Mucosa of stomach (tissue), 1 donor: Measurements from ENCODE around the gene KLF16.

Experiments used
- H3K27me3 ChIP-seq: one replicate; pipeline ENCODE4 v1.7.0; 2013; ENCODE audit warnings: mild to moderate bottlenecking, low read length; ENCODE audit not compliant: control insufficient read depth, insufficient read depth
- H3K36me3 ChIP-seq: one replicate; pipeline ENCODE4 v1.7.0; 2013; ENCODE audit warnings: low read length; ENCODE audit not compliant: control insufficient read depth, insufficient read depth
- H3K4me1 ChIP-seq: one replicate; pipeline ENCODE4 v1.7.0; 2013; ENCODE audit warnings: mild to moderate bottlenecking, low read length; ENCODE audit not compliant: control insufficient read depth, insufficient read depth
- H3K4me3 ChIP-seq: one replicate; pipeline ENCODE4 v1.7.0; 2013; ENCODE audit warnings: low read length
- H3K9ac ChIP-seq: one replicate; pipeline ENCODE4 v1.7.0; 2013; ENCODE audit warnings: mild to moderate bottlenecking, low read length, moderate library complexity
- H3K9me3 ChIP-seq: one replicate; pipeline ENCODE4 v1.7.0; 2013; ENCODE audit warnings: mild to moderate bottlenecking, low read length, moderate library complexity; ENCODE audit not compliant: control insufficient read depth
- donor health status: Pancreatic carcinoma.

Gene KLF16

DNA sequence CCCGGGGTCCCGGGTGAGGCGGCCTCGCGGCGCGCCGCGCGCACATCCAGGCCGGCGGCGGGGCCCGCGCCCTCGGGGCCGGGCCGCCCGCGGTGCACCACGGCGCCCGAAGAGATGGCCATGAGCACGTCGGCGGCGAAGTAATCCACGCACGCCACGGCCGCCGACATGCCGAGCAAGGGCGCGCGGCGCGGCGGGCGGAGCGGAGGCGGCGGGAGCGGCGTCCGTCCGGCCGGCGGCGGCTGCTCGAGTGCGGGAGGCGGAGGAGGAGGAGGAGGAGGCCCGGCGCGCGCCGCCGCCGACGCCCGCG, at the start of gene KLF16:
Gene KLF16, minus strand, starts transcription at position 252 of the 310 bp plus-strand sequence. Its CDS starts 82 bp downstream, at position 170.
- Histone ChIP-seq H3K36me3 (no peaks in the 10 kb centered on the region), H3K4me1 (peaks cover 43% of the 10 kb centered on the region), H3K27me3 (no peaks in the 10 kb centered on the region), H3K4me3 (peak within 1 kb of the TSS; percentile 31), H3K9ac (peak within 1 kb of the TSS; percentile 71), H3K9me3 (no peaks in the 10 kb centered on the region)

- H3K4me3 ChIP-seq: no peak overlapping the region
- no peaks in the 10 kb centered on the region for H3K9me3 ChIP-seq
- H3K4me1 ChIP-seq: peaks cover 30% of the 10 kb centered on the region
- H3K9ac ChIP-seq: no peak overlapping the region
- H3K27me3 ChIP-seq: no peaks in the 10 kb centered on the region
- H3K36me3 ChIP-seq: peaks cover 11% of the 10 kb centered on the region
Observed at GRCh38 chr19:1912760-1913505, 49.6 kb upstream of the KLF16 start.

- H3K27me3 ChIP-seq: no peaks in the 10 kb centered on the region
- peaks cover 37% of the 10 kb centered on the region for H3K4me1 ChIP-seq
- no peak overlapping the region for H3K4me3 ChIP-seq
- no peaks in the 10 kb centered on the region for H3K9me3 ChIP-seq
- peaks cover 11% of the 10 kb centered on the region for H3K36me3 ChIP-seq
- H3K9ac ChIP-seq: no peak overlapping the region
Observed at GRCh38 chr19:1911995-1912394, 48.6 kb upstream of the KLF16 start.

DNA sequence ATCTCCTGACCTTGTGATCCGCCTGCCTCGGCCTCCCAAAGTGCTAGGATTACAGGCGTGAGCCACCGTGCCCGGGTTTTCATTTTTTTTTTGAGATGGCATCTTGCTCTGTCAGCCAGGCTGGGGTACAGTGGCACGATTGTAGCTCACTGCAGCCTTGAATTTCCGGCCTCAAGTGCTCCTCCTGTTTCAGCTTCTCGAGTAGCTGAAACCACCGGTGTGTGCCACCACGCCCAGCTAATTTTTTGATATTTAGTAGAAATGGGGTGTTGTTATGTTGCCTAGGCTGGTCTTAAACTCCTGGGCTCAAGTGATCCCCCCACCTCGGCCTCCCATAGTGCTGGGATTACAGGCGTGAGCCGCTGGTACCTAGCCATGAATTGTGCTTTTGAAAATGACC, 47.7 kb upstream of the KLF16 start:
- peaks cover 11% of the 10 kb centered on the region for H3K36me3 ChIP-seq

GRCh38 chr19:1910177-1910576, 46.8 kb upstream of the KLF16 start:
- H3K27me3 ChIP-seq: no peaks in the 10 kb centered on the region
- H3K36me3 ChIP-seq: peaks cover 11% of the 10 kb centered on the region
- H3K4me3 ChIP-seq: no peak overlapping the region
- H3K9me3 ChIP-seq: no peaks in the 10 kb centered on the region
- H3K9ac ChIP-seq: no peak overlapping the region
- peaks cover 48% of the 10 kb centered on the region for H3K4me1 ChIP-seq

More for the DNA sequence above, 47.7 kb upstream of the KLF16 start:
- Histone ChIP-seq H3K27me3 (no peaks in the 10 kb centered on the region), H3K9ac (no peak overlapping the region), H3K9me3 (no peaks in the 10 kb centered on the region), H3K4me3 (no peak overlapping the region), H3K4me1 (peaks cover 42% of the 10 kb centered on the region)

DNA sequence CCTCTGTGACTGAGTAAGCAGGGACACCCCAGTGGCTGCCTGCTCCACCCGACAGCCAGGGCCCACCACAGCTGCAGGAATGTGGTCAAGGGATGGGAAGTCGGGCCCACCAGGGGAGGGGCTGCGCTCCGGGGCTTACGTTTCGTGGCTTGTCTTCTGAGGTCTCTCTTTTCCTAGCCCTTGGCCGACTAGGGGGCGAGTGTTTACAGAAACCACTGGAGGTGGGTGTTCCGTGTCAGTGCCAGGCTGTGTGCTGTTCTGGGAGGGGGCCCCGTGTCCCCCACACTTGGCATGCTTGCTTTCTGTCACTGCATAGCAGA, 46.3 kb upstream of the KLF16 start:
- H3K4me3 ChIP-seq: no peak overlapping the region
- peaks cover 11% of the 10 kb centered on the region for H3K36me3 ChIP-seq
- no peaks in the 10 kb centered on the region for H3K27me3 ChIP-seq
- H3K9ac ChIP-seq: peak overlapping the region; percentile 28
- H3K4me1 ChIP-seq: peaks cover 50% of the 10 kb centered on the region
- H3K9me3 ChIP-seq: no peaks in the 10 kb centered on the region

DNA sequence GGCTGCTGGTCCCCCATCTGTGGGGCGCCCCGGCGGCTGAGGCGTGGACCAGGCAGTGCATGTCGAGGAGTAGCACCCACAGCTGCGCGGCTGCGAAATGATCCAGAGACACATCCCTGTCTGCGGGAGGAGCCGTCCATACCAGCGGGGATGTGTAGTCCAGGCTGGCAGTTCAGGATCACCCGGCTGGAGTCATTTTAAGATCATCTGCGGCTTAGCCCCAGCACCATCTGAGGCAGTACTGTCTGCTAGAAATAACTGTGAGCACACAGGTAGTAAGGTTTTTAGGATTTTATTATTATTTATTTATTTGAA, 44.9 kb upstream of the KLF16 start:
- peaks cover 55% of the 10 kb centered on the region for H3K4me1 ChIP-seq
- H3K36me3 ChIP-seq: peaks cover 6% of the 10 kb centered on the region
- no peaks in the 10 kb centered on the region for H3K27me3 ChIP-seq
- H3K4me3 ChIP-seq: peak overlapping the region; percentile 31
- H3K9ac ChIP-seq: peak overlapping the region; percentile 71
- no peaks in the 10 kb centered on the region for H3K9me3 ChIP-seq

DNA sequence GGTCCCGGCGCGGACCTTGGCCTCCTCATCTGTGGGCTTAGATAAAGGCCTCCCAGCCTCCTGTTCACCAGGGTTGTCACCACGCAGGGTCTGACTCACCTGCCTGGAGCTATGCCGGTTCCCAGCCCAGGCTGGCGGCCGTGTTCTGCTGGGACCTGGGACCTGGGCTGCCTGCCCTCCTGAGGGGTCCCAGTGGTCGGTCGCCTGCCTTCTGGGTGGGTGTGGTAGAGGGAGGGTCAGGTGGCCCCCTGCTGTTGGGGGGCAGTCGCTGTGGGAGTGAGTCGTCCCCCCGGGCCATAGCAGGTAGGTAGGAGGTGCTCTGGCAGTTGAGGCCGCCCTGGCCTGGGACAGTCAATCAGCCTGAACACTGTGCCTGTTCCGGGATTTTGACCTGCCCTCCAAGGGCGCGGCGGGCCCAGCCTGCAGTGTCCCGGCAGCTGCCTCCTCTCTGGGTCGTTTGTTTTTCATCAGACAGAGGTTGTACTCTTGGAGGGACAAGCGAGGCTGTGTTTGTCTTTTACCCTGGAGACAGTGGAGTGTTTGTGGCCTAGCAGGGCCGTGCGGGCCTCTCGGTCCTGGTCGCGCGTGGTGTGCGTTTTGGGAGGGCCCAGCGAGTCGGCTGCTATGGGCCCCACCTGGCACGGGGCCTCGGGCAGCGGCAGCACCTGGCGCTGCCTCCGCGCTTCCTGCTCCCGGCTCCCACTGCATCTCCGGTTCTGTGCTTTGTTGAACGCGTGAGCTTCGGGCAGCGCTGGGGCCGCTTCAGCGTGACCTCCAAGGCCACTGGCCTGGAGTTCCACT, 44.4 kb upstream of the KLF16 start:
- peak overlapping the region; percentile 31 for H3K4me3 ChIP-seq
- no peaks in the 10 kb centered on the region for H3K27me3 ChIP-seq
- peaks cover 55% of the 10 kb centered on the region for H3K4me1 ChIP-seq
- H3K9me3 ChIP-seq: no peaks in the 10 kb centered on the region
- peaks cover under 1% of the 10 kb centered on the region for H3K36me3 ChIP-seq
- H3K9ac ChIP-seq: peak overlapping the region; percentile 71

DNA sequence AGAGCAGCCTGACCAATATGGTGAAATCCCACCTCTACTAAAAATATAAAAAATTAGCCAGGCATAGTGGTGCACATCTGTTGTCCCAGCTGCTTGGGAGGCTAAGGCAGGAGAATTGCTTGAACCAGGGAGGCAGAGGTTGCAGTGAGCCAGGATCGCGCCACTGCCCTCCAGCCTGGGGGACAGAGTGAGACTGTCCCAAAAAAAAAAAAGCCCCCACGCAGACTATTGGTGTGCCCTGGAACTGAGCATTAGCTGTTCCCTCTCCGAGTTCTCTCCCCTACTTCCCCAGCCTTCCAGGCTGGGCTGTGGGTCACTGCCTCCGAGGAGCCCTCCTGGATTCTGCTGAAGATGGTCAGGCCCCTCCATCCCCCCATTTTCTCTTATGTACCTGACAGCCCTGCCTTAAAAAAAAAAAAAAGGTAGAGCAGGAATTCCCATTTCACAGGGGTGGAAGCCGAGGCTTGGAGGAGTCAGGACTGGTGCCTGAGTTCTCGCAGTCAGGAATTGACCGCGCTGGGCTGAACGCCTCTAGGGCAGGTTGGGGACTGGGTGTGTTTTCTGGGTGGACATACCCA, 43.7 kb upstream of the KLF16 start:
- no peaks in the 10 kb centered on the region for H3K27me3 ChIP-seq
- peaks cover 50% of the 10 kb centered on the region for H3K4me1 ChIP-seq
- no peaks in the 10 kb centered on the region for H3K9me3 ChIP-seq
- no peaks in the 10 kb centered on the region for H3K36me3 ChIP-seq
- H3K9ac ChIP-seq: peak overlapping the region; percentile 71
- H3K4me3 ChIP-seq: no peak overlapping the region

- Histone ChIP-seq H3K27me3 (no peaks in the 10 kb centered on the region), H3K9me3 (no peaks in the 10 kb centered on the region), H3K4me3 (peak overlapping the region; percentile 63), H3K9ac (peak overlapping the region; percentile 75), H3K4me1 (peaks cover 47% of the 10 kb centered on the region), H3K36me3 (no peaks in the 10 kb centered on the region)
Observed at GRCh38 chr19:1905863-1906375, 42.5 kb upstream of the KLF16 start.

- H3K27me3 ChIP-seq: no peaks in the 10 kb centered on the region
- peaks cover 46% of the 10 kb centered on the region for H3K4me1 ChIP-seq
- H3K4me3 ChIP-seq: peak within 1 kb of the TSS; percentile 63
- H3K9me3 ChIP-seq: no peaks in the 10 kb centered on the region
- peak within 1 kb of the TSS; percentile 75 for H3K9ac ChIP-seq
- H3K36me3 ChIP-seq: no peaks in the 10 kb centered on the region
Observed at GRCh38 chr19:1905110-1905862, 41.9 kb upstream of the KLF16 start, which contains the start of the genes ADAT3 and SCAMP4. ADAT3 (plus strand) TSS chr19:1905399; CDS start chr19:1912048, 6,649 bp downstream. SCAMP4 (plus strand) TSS chr19:1905399; CDS start chr19:1915020, 9,621 bp downstream.

GRCh38 chr19:1904860-1905109, 41.4 kb upstream of the KLF16 start:
- peaks cover 41% of the 10 kb centered on the region for H3K4me1 ChIP-seq
- H3K9ac ChIP-seq: no peak overlapping the region
- H3K27me3 ChIP-seq: no peaks in the 10 kb centered on the region
- no peaks in the 10 kb centered on the region for H3K36me3 ChIP-seq
- H3K4me3 ChIP-seq: no peak overlapping the region
- H3K9me3 ChIP-seq: no peaks in the 10 kb centered on the region
